Thoracic aorta (tissue), 2 donors: Measurements from ENCODE around the gene STRIP2. TPM values are rescaled to one million over a fixed set of nuclear protein-coding genes. Genes with fewer than 3 reads are reported as not detected.
"Not testable (repeated sequence)": the region's sequence is repeated elsewhere in the genome, so short reads cannot be mapped to it uniquely, and the experiment has no call there.

Experiments
- ATAC-seq: fragments of 150-250 bp; one replicate; pipeline ENCODE4 v1.8.0; 2017; ENCODE audit warnings: low read depth; ENCODE audit not compliant: insufficient number of reproducible peaks, low FRiP score
- DNase-seq: peaks from one replicate; pipeline ENCODE4 v3.0.0-alpha.2; 2020; ENCODE audit warnings: low spot score
- H3K27ac ChIP-seq, 2 donors: fragments of 200-600 bp; sonication (generic); 1 replicate in 1 of 2; 2 replicates in 1 of 2; pipeline ENCODE4 v1.5.1; 2016; ENCODE audit warnings: mild to moderate bottlenecking in 2 of 2, moderate library complexity in 2 of 2
- H3K27me3 ChIP-seq: fragments of 200-600 bp; sonication (generic); replicated peaks from 2 replicates; pipeline ENCODE4 v1.6.0; 2016; ENCODE audit warnings: mild to moderate bottlenecking; ENCODE audit not compliant: insufficient read depth
- H3K36me3 ChIP-seq: fragments of 200-600 bp; sonication (generic); one replicate; pipeline ENCODE4 v1.5.1; 2016
- H3K4me1 ChIP-seq, 2 donors: fragments of 200-600 bp; sonication (generic); 1 replicate in 1 of 2; 2 replicates in 1 of 2; pipeline versions ENCODE4 v1.5.1 to v1.6.0; 2016; ENCODE audit warnings: low read depth in 2 of 2, mild to moderate bottlenecking in 1 of 2; ENCODE audit not compliant: control insufficient read depth in 1 of 2
- H3K4me3 ChIP-seq: fragments of 200-600 bp; sonication (generic); 2 replicates; pipeline ENCODE4 v1.5.1; 2016; ENCODE audit warnings: mild to moderate bottlenecking
- H3K9me3 ChIP-seq: fragments of 200-600 bp; sonication (generic); 2 replicates; pipeline ENCODE4 v1.5.1; 2016
- total RNA-seq, 2 donors: library from RNA; depleted of rRNA; stranded (reverse); fragments of >200 nt; gene quantifications; one replicate each; pipeline versions ENCODE4 v1.1.0 to v1.2.3, GENCODE V29; 2016
- TF ChIP-seq, protein P1 (sequence below): fragments of 200-600 bp; sonication (generic); IDR thresholded peaks from one replicate; pipeline ENCODE4 v1.5.1; 2019; ENCODE audit warnings: antibody characterized with exemption

STRIP2 gene
- total RNA-seq, 2 donors from 2014 or later: 1.1 TPM; not detected in 1

GRCh38 chr7:129469930-129470329 is 35.7 kb downstream of the STRIP2 start:
- Histone ChIP-seq H3K36me3 (no peaks in the 10 kb centered on the region), H3K27ac (no peak overlapping the region), H3K9me3 (no peaks in the 10 kb centered on the region), H3K4me3 (no peak overlapping the region), H3K4me1 (no peaks in the 10 kb centered on the region), H3K27me3 (no peaks in the 10 kb centered on the region)
- DNase-seq (no peak), ATAC-seq (no peak)
- TF ChIP-seq, protein P1, sequence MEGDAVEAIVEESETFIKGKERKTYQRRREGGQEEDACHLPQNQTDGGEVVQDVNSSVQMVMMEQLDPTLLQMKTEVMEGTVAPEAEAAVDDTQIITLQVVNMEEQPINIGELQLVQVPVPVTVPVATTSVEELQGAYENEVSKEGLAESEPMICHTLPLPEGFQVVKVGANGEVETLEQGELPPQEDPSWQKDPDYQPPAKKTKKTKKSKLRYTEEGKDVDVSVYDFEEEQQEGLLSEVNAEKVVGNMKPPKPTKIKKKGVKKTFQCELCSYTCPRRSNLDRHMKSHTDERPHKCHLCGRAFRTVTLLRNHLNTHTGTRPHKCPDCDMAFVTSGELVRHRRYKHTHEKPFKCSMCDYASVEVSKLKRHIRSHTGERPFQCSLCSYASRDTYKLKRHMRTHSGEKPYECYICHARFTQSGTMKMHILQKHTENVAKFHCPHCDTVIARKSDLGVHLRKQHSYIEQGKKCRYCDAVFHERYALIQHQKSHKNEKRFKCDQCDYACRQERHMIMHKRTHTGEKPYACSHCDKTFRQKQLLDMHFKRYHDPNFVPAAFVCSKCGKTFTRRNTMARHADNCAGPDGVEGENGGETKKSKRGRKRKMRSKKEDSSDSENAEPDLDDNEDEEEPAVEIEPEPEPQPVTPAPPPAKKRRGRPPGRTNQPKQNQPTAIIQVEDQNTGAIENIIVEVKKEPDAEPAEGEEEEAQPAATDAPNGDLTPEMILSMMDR: no peak

DNA sequence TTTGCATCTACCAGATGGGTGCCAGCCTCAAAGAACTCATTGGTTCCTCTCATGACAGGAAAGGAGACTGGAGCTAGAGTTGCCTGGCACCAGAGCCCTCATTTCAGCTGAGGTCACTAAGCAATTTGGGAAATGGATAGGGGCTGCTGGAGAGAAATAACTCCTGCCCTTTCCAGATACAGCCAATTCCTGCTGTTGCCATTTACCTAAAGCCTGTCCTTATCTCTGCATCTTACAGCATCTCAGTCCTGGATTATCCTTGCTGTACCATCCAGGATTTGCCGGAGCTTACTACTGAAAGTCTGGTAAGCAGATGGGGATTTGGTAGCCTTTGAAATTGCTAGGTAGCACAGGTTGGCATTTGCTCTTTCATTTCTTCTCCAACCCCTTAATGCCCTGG is 36.2 kb downstream of the STRIP2 start:
- no peak for DNase-seq
- Histone ChIP-seq H3K4me3 (no peak overlapping the region), H3K4me1 (no peaks in the 10 kb centered on the region)

GRCh38 chr7:129471402-129471827 is 37.2 kb downstream of the STRIP2 start:
- H3K36me3 ChIP-seq: no peaks in the 10 kb centered on the region
- TF ChIP-seq, protein P1: no peak
- H3K4me3 ChIP-seq: no peak overlapping the region
- no peak overlapping the region for H3K27ac ChIP-seq
- no peaks in the 10 kb centered on the region for H3K4me1 ChIP-seq
- no peaks in the 10 kb centered on the region for H3K9me3 ChIP-seq
- H3K27me3 ChIP-seq: no peaks in the 10 kb centered on the region
- ATAC-seq: no peak
- no peak for DNase-seq

More for the DNA sequence above, 36.2 kb downstream of the STRIP2 start:
- no peak for ATAC-seq
- TF ChIP-seq, protein P1: no peak
- Histone ChIP-seq H3K27me3 (no peaks in the 10 kb centered on the region), H3K9me3 (no peaks in the 10 kb centered on the region), H3K36me3 (no peaks in the 10 kb centered on the region), H3K27ac (no peak overlapping the region)

GRCh38 chr7:129475931-129476330 is 41.7 kb downstream of the STRIP2 start:
- H3K27me3 ChIP-seq, H3K27ac ChIP-seq, DNase-seq, ATAC-seq, H3K36me3 ChIP-seq, H3K9me3 ChIP-seq, H3K4me3 ChIP-seq, H3K4me1 ChIP-seq: not testable (repeated sequence)

DNA sequence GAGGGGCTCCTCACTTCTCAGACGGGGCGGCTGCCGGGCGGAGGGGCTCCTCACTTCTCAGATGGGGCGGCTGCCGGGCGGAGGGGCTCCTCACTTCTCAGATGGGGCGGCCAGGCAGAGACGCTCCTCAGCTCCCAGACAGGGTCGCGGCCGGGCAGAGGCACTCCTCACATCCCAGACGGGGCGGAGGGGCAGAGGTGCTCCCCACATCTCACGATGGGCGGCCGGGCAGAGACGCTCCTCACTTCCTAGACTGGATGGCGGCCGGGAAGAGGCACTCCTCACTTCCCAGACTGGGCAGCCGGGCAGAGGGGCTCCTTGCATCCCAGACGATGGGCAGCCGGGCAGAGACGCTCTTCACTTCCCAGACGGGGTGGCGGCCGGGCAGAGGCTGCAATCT is 42.2 kb downstream of the STRIP2 start:
- H3K9me3 ChIP-seq, H3K36me3 ChIP-seq, H3K27me3 ChIP-seq, ATAC-seq, H3K4me3 ChIP-seq, H3K27ac ChIP-seq, H3K4me1 ChIP-seq, DNase-seq: not testable (repeated sequence)

DNA sequence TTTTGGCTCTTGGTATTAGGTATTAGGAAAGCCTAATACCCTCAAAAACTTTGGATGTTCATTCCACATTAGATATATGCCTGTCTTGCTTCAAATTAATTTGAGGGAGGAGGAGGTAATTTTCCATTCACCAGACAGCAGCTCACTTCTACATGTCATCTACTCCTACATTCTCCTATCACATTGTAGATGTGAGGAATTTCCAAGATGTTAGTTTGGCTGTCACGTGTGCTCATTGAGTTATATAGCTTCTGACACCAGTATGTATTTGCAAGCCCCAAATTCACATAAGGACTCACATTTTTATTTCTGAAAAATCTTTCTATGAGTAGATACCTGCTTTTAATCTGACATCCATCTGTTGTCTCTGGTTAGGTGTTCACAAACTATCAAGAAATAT is 45.6 kb downstream of the STRIP2 start:
- H3K27me3 ChIP-seq: no peaks in the 10 kb centered on the region
- H3K4me1 ChIP-seq: no peaks in the 10 kb centered on the region
- TF ChIP-seq, protein P1: no peak
- ATAC-seq (no peak), DNase-seq (no peak)
- H3K9me3 ChIP-seq: no peaks in the 10 kb centered on the region
- H3K27ac ChIP-seq: no peak overlapping the region
- no peaks in the 10 kb centered on the region for H3K36me3 ChIP-seq
- H3K4me3 ChIP-seq: no peak overlapping the region
